ENCODE measurements around the gene MAP7.

- no peak for TF ChIP-seq CTCF (IDR thresholded peaks at IDR 0.05; ENCODE audit: poor library complexity, severe bottlenecking)
- TF ChIP-seq POLR2AphosphoS5 (IDR thresholded peaks at IDR 0.05): no peak
- TF ChIP-seq EP300 (conservative IDR thresholded peaks at IDR 0.05; ENCODE audit: poor library complexity, severe bottlenecking): no peak
- no peak for TF ChIP-seq TAF1 (IDR thresholded peaks at IDR 0.05; ENCODE audit: low read depth)
- no peak for TF ChIP-seq EZH2 (IDR thresholded peaks at IDR 0.05; ENCODE audit: borderline replicate concordance, insufficient read depth, low read length, poor library complexity, severe bottlenecking)
- no peak for TF ChIP-seq REST (IDR thresholded peaks at IDR 0.05; ENCODE audit: borderline replicate concordance)
- TF ChIP-seq RAD21 (conservative IDR thresholded peaks at IDR 0.05): no peak
- TF ChIP-seq MXI1 (conservative IDR thresholded peaks at IDR 0.05; ENCODE audit: poor library complexity, severe bottlenecking): no peak
These were observed 139.2 kb downstream of the MAP7 start for GRCh38 chr6:136411025-136411325.

All from neural cell (in vitro differentiated cells).